Adrenal gland (tissue), 12 donors: Measurements from ENCODE around the gene UBE2G2. TPM values are rescaled to one million over a fixed set of nuclear protein-coding genes. Genes with fewer than 3 reads are reported as not detected.
"Not testable (repeated sequence)": the region's sequence is repeated elsewhere in the genome, so short reads cannot be mapped to it uniquely, and the experiment has no call there.

Experiments
- DNase-seq, 7 donors: peaks; one replicate each; pipeline ENCODE4 v3.0.0-alpha.2; 2019 to 2020
- H3K27ac ChIP-seq, 5 donors: fragments of 200-600 bp; sonication (generic) in 4 of 5; 1 replicate in 3 of 5; 2 replicates in 2 of 5; pipeline versions ENCODE4 v1.5.1 to v1.8.0; 2016 to 2020; ENCODE audit warnings: mild to moderate bottlenecking in 1 of 5
- H3K27me3 ChIP-seq: fragments of 200-600 bp; 2 replicates; pipeline ENCODE4 v1.8.0; 2021
- H3K36me3 ChIP-seq, 2 donors: fragments of 200-600 bp; replicated peaks in 1 of 2; 1 replicate in 1 of 2; 2 replicates in 1 of 2; pipeline versions ENCODE4 v1.5.1 to v1.8.0; 2018 to 2022
- H3K4me1 ChIP-seq, 2 donors: fragments of 200-600 bp; replicated peaks in 1 of 2; 1 replicate in 1 of 2; 2 replicates in 1 of 2; pipeline versions ENCODE4 v1.5.1 to v1.8.0; 2018 to 2021
- H3K4me3 ChIP-seq, 4 donors: fragments of 200-600 bp; sonication (generic) in 3 of 4; one replicate each; pipeline ENCODE4 v1.5.1; 2016 to 2018
- H3K9me3 ChIP-seq, 3 donors: fragments of 200-600 bp; sonication (generic) in 1 of 3; replicated peaks in 1 of 3; 1 replicate in 2 of 3; 2 replicates in 1 of 3; pipeline versions ENCODE4 v1.5.1 to v1.8.0; 2016 to 2021
- CTCF ChIP-seq, 6 experiments: fragments of 450-650 bp in 4 of 6; fragments of 200-600 bp in 2 of 6; sonication (generic) in 1 of 6; IDR thresholded peaks; 1 replicate in 5 of 6; 2 replicates in 1 of 6; pipeline versions ENCODE4 v1.5.1 to v1.8.0; 2016 to 2021; ENCODE audit warnings: antibody characterized with exemption in 6 of 6, mild to moderate bottlenecking in 2 of 6, moderate library complexity in 1 of 6
- POLR2A ChIP-seq, 2 donors: fragments of 450-650 bp; IDR thresholded peaks; one replicate each; pipeline ENCODE4 v1.6.1; 2017; ENCODE audit warnings: antibody characterized with exemption in 2 of 2, mild to moderate bottlenecking in 2 of 2, moderate library complexity in 1 of 2
- WGBS, 4 donors: extraction: QIAGEN DNeasy Blood & Tissue Kit in 2 of 4; methylation state at CpG; one replicate each; pipeline versions ENCODE4 v1.1.5 to v1.1.7; 2013 to 2017; 5-methylcytosine and 5-hydroxymethylcytosine counted together
- intact Hi-C, 2 donors: fragments of 100-400 bp; cut with DNase I; formaldehyde crosslinking; loops; one replicate each; pipeline versions ENCODE4 v1.14.1 to v1.15.0; 2022 to 2023
- polyA plus RNA-seq, 3 donors: library from polyadenylated mRNA; stranded (reverse); fragments of 200-250 nt in 2 of 3; fragments of 350-450 nt in 1 of 3; fragmentation: Illumina TruSeq in 1 of 3; extraction: RNeasy Lipid Tissue Mini Kit (QIAGEN cat#74804) in 1 of 3; gene quantifications; one replicate each; pipeline ENCODE4 v1.2.3, GENCODE V29; 2013 to 2014
- total RNA-seq, 9 donors: library from RNA; depleted of rRNA in 4 of 9; stranded (reverse); fragments of >200 nt in 4 of 9; fragments of 120-200 nt in 1 of 9; fragmentation: NEBNext Ultra II Directional in 1 of 9; extraction: Animal tissue kit (Norgen Biotek cat#: 25700) in 1 of 9; gene quantifications; one replicate each; pipeline versions ENCODE4 v1.1.0 to v1.2.4, GENCODE V29; 2013 to 2023
- donor health status: healthy with polysubstance abuse.
- donor health status: Bipolar disorder and iron deficiency.
- donor health status: DM: yes; HTN: yes; CAD: no.
- donor health status: DM: no; HTN: no; CAD: no.
- donor health status: DM: no; HTN: no; CAD: no.
- donor health status: DM: yes; HTN: yes; CAD: no.

Gene UBE2G2
- total and polyA plus RNA-seq, 12 donors, result 44.8 to 99.9 (median 72.6) TPM

- H3K4me1 ChIP-seq, result peaks cover 4 to 5% of the 10 kb centered on the region in 2 donors
- H3K27ac ChIP-seq, result no peak overlapping the region
- no peaks in the 10 kb centered on the region for H3K27me3 ChIP-seq
- H3K36me3 ChIP-seq, result no peaks in the 10 kb centered on the region
- 69 to 100% (median 75%) methylated on average over 1 to 8 of the region's 8 CpGs for WGBS, 4 donors
- intact Hi-C loops, result no loop called here
- TF ChIP-seq CTCF (IDR thresholded peaks at IDR 0.05) (no peak), POLR2A (IDR thresholded peaks at IDR 0.05) (no peak)
- H3K9me3 ChIP-seq, result no peaks in the 10 kb centered on the region
- peak in 1 of 7 donors; percentile 34 for DNase-seq
- no peak overlapping the region for H3K4me3 ChIP-seq
Measured at GRCh38 chr21:44835647-44835973, 34.0 kb upstream of the UBE2G2 start.

- no peak overlapping the region for H3K4me3 ChIP-seq
- no peak for TF ChIP-seq POLR2A (IDR thresholded peaks at IDR 0.05)
- no peak for TF ChIP-seq CTCF (IDR thresholded peaks at IDR 0.05)
- H3K36me3 ChIP-seq, result no peaks in the 10 kb centered on the region
- peak in 2 of 7 donors; percentile 8 to 33 for DNase-seq
- no peak overlapping the region for H3K27ac ChIP-seq
- peaks cover 4 to 5% of the 10 kb centered on the region in 2 donors for H3K4me1 ChIP-seq
- WGBS, 4 donors, result 85 to 90% (median 87%) methylated on average over 15 to 29 of the region's 29 CpGs
- no peaks in the 10 kb centered on the region for H3K27me3 ChIP-seq
- intact Hi-C loops, result no loop called here
- H3K9me3 ChIP-seq, result no peaks in the 10 kb centered on the region
Measured at GRCh38 chr21:44834951-44835646, 33.5 kb upstream of the UBE2G2 start.

- Histone ChIP-seq H3K36me3 (no peaks in the 10 kb centered on the region), H3K4me1 (peaks cover 4 to 5% of the 10 kb centered on the region in 2 donors), H3K27ac (no peak overlapping the region), H3K9me3 (no peaks in the 10 kb centered on the region), H3K4me3 (no peak overlapping the region), H3K27me3 (no peaks in the 10 kb centered on the region)
- DNase-seq, result peak in 1 of 7 donors; percentile 39
- intact Hi-C loops, result no loop called here
- WGBS, 4 donors, result 81 to 89% (median 84%) methylated on average over 16 to 26 of the region's 26 CpGs
- no peak for TF ChIP-seq CTCF (IDR thresholded peaks at IDR 0.05)
Measured at GRCh38 chr21:44834231-44834950, 32.8 kb upstream of the UBE2G2 start.

- no peak overlapping the region for H3K4me3 ChIP-seq
- DNase-seq, result no peak
- peaks cover 4 to 5% of the 10 kb centered on the region in 2 donors for H3K4me1 ChIP-seq
- H3K9me3 ChIP-seq, result no peaks in the 10 kb centered on the region
- no peaks in the 10 kb centered on the region for H3K27me3 ChIP-seq
- no peak for TF ChIP-seq POLR2A (IDR thresholded peaks at IDR 0.05)
- no peak for TF ChIP-seq CTCF (IDR thresholded peaks at IDR 0.05)
- no peak overlapping the region for H3K27ac ChIP-seq
- WGBS, 4 donors, result 77 to 88% (median 86%) methylated on average over 5 of the region's 5 CpGs
- intact Hi-C loops, result no loop called here
- no peaks in the 10 kb centered on the region for H3K36me3 ChIP-seq
Measured at GRCh38 chr21:44833663-44834062, 32.0 kb upstream of the UBE2G2 start.

GRCh38 chr21:44832516-44833255 lies 31.1 kb upstream of the UBE2G2 start:
- 80 to 89% (median 87%) methylated on average over 23 of the region's 23 CpGs for WGBS, 4 donors
- intact Hi-C loops, result not testable (repeated sequence)
- peak in 1 of 7 donors; percentile 8 for DNase-seq

More at GRCh38 chr21:44832516-44833255, 31.1 kb upstream of the UBE2G2 start:
- not testable (repeated sequence) for H3K27ac ChIP-seq, H3K4me1 ChIP-seq, H3K36me3 ChIP-seq, H3K9me3 ChIP-seq, H3K4me3 ChIP-seq, H3K27me3 ChIP-seq
